ENCODE measurements around the gene KCNQ4. TPM values are rescaled to one million over a fixed set of nuclear protein-coding genes. Genes with fewer than 3 reads are reported as not detected.

Gene KCNQ4
- total RNA-seq, 1 donor from 2014 or later, result under 0.01 TPM

DNA sequence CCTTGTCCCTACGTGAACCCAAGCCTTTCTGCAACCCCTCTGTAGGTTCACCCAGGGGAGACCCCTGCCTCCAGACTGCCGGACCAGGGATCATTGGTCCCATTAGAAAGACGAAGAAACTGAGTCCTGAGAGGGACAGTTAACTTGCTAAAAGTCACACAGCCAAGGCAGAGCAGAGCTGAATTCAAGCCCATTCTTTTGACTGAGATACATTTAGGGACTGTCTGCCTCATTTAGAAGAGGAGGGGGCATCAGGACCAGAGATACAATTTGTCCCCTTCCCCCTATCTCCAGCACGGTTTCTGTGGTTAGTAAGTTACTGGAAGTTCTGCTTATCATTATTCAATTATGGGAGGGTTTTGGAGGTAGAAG lies 19.1 kb downstream of the KCNQ4 start:
- no peaks in the 10 kb centered on the region for H3K27me3 ChIP-seq (ENCODE audit: control insufficient read depth, insufficient read depth, low read length)
- H3K36me3 ChIP-seq (ENCODE audit: control insufficient read depth, insufficient read depth, low read length), result no peaks in the 10 kb centered on the region
- DNase-seq (ENCODE audit: low read depth), result no peak
- TF ChIP-seq, protein P1, sequence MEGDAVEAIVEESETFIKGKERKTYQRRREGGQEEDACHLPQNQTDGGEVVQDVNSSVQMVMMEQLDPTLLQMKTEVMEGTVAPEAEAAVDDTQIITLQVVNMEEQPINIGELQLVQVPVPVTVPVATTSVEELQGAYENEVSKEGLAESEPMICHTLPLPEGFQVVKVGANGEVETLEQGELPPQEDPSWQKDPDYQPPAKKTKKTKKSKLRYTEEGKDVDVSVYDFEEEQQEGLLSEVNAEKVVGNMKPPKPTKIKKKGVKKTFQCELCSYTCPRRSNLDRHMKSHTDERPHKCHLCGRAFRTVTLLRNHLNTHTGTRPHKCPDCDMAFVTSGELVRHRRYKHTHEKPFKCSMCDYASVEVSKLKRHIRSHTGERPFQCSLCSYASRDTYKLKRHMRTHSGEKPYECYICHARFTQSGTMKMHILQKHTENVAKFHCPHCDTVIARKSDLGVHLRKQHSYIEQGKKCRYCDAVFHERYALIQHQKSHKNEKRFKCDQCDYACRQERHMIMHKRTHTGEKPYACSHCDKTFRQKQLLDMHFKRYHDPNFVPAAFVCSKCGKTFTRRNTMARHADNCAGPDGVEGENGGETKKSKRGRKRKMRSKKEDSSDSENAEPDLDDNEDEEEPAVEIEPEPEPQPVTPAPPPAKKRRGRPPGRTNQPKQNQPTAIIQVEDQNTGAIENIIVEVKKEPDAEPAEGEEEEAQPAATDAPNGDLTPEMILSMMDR (IDR thresholded peaks at IDR 0.05; ENCODE audit: insufficient read depth, low read length, severe bottlenecking), result no peak
- no peak overlapping the region for H3K4me3 ChIP-seq (ENCODE audit: low read depth, low read length)
- no peak for FAIRE-seq

DNA sequence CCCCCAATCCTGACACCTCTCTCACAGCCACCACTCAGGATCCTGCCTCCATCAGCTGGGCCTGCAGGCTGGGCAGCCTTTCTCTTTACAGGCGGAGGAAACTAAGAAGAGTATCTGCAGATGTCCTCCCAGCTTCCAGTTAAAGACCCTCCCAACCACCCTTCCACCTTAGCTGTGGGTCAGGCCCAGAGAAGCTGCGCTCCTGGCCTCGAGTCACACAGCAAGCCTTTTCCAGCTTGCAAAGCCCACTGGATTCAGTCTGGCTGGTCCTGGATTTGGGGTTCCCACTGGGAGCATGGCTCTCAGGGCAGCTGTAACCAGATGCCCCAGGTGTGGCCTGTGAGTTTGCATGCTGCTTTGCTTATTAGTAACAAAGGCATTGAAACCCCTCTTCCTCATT lies 19.9 kb downstream of the KCNQ4 start:
- FAIRE-seq (no peak), DNase-seq (ENCODE audit: low read depth) (no peak)
- Histone ChIP-seq H3K27me3 (ENCODE audit: control insufficient read depth, insufficient read depth, low read length) (no peaks in the 10 kb centered on the region), H3K36me3 (ENCODE audit: control insufficient read depth, insufficient read depth, low read length) (no peaks in the 10 kb centered on the region), H3K4me3 (ENCODE audit: low read depth, low read length) (no peak overlapping the region)
- TF ChIP-seq, protein P1 (IDR thresholded peaks at IDR 0.05; ENCODE audit: insufficient read depth, low read length, severe bottlenecking), result no peak

DNA sequence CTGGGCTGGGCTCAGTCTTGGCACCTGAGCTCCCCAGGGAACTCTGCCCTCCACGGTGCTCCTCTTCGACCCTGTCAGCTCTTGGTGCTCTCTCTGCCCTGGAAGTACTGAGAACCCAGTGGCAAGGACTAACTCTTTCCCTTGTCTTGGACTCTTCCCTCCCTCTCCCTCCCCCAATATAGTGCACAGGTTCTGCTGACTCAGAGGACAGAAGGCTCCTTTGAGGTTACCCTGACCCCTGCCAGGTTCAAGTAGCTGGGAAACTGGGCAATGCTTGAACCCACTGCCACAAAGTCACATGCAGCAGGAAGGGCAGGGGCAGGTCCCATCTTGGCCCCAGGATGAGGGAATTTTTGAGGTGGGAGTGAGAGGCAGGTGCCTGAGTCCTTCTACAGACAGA lies 20.3 kb downstream of the KCNQ4 start:
- Histone ChIP-seq H3K27me3 (ENCODE audit: control insufficient read depth, insufficient read depth, low read length) (no peaks in the 10 kb centered on the region), H3K36me3 (ENCODE audit: control insufficient read depth, insufficient read depth, low read length) (no peaks in the 10 kb centered on the region), H3K4me3 (ENCODE audit: low read depth, low read length) (no peak overlapping the region)
- TF ChIP-seq, protein P1 (IDR thresholded peaks at IDR 0.05; ENCODE audit: insufficient read depth, low read length, severe bottlenecking), result no peak
- FAIRE-seq (no peak), DNase-seq (ENCODE audit: low read depth) (no peak)

DNA sequence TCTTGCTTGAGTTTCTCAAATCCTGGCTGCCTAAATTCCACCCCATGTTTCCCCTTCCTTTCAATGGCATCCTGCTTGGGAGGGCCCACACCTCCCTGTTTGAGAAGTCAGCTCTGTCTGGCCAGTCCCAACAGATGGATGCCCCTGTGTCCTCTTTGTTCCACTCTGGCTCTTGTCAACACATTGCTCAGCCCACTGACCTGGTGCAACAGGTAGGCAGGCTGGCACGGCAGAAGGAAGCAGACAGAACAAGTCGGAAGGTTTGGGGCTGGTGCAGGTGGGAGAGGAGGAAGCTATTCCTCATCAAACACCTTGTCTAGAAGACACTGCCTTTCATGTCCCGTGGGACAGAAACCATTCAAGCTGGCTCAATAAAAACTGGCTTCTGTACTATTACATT lies 22.7 kb downstream of the KCNQ4 start:
- FAIRE-seq, result peak; percentile 18
- no peak for DNase-seq (ENCODE audit: low read depth)
- H3K4me3 ChIP-seq (ENCODE audit: low read depth, low read length), result no peak overlapping the region
- H3K36me3 ChIP-seq (ENCODE audit: control insufficient read depth, insufficient read depth, low read length), result no peaks in the 10 kb centered on the region
- TF ChIP-seq, protein P1 (IDR thresholded peaks at IDR 0.05; ENCODE audit: insufficient read depth, low read length, severe bottlenecking), result no peak
- no peaks in the 10 kb centered on the region for H3K27me3 ChIP-seq (ENCODE audit: control insufficient read depth, insufficient read depth, low read length)

DNA sequence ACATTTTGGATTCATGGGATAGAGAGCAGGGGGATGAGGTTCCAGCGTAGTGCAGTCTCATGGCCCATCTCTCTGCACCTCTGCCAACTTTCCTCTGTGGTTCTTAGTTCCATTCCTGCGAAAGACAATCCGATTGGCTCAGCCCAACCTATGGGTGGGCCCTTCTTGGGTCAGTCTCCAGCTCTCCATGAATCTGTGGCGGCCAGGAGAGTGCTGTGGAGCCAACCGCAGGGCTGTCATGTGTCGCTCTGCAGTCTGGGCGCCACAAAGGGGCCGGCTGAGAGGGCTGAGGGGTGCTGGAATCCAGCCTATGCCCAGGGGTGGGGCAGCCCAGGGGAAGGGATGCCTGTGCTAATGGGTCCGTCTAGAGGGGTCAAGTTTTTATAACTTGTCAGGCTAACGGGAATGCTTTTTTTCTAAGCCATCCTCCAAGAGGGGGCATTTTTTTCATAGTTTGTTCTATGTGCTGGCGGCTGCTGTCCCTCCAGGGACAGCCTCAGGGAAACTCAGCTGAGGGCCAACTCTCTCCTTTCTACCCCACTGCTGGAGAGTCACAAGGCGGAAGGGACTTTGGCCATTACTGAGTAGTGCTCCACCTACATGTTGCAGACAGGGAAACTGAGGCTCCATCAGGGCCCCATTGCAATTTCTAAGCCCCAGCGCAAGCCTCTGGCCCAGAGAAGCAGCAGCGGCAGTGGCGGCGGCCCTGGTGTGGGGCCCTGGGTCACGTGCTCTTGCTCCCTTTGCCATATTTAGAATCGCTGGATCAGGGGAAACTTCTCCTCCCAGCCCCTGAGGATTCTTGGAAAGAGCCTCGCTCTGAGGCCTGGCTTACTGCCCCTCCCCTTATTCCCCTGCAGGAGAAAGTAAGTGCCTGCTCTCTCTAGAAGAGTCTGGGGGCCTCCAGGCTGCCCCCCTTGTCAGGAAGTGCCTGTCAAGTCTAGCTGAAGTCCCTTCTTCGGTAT lies 23.4 kb downstream of the KCNQ4 start:
- FAIRE-seq (no peak), DNase-seq (ENCODE audit: low read depth) (no peak)
- no peak overlapping the region for H3K4me3 ChIP-seq (ENCODE audit: low read depth, low read length)
- no peaks in the 10 kb centered on the region for H3K36me3 ChIP-seq (ENCODE audit: control insufficient read depth, insufficient read depth, low read length)
- H3K27me3 ChIP-seq (ENCODE audit: control insufficient read depth, insufficient read depth, low read length), result peaks cover 1% of the 10 kb centered on the region
- TF ChIP-seq, protein P1 (IDR thresholded peaks at IDR 0.05; ENCODE audit: insufficient read depth, low read length, severe bottlenecking), result no peak

All from bronchial epithelial cell (primary cell).